ENCODE data around the gene TRIO. TPM values are rescaled to one million over a fixed set of nuclear protein-coding genes. Genes with fewer than 3 reads are reported as not detected.

Gene TRIO
- total and polyA plus RNA-seq, 10 of the 15 experiments (the other 5 are each of a cell fraction or from before 2014, with no cell fraction given), result 5.1 to 96.4 (median 44.6) TPM

- peak; percentile 21 for TF ChIP-seq SKIL (IDR thresholded peaks at IDR 0.05; ENCODE audit: low read depth, poor library complexity, severe bottlenecking)
- TF ChIP-seq ZBTB40 (IDR thresholded peaks at IDR 0.05; ENCODE audit: borderline replicate concordance), result no peak
- peak; percentile 44; the same call in 1 of the 2 replicates for TF ChIP-seq BACH1 (IDR thresholded peaks at IDR 0.05; ENCODE audit: borderline replicate concordance)
- no peak for TF ChIP-seq ZNF207 (IDR thresholded peaks at IDR 0.05; ENCODE audit: borderline replicate concordance)
- TF ChIP-seq ETV6 (conservative IDR thresholded peaks at IDR 0.05 in 1 of 2, IDR thresholded peaks at IDR 0.05 in 1 of 2; ENCODE audit: borderline replicate concordance in 1 of 2, low read depth in 1 of 2), result no peak
- TF ChIP-seq LARP7 (IDR thresholded peaks at IDR 0.05), result no peak
- TF ChIP-seq SUPT20H (IDR thresholded peaks at IDR 0.05; ENCODE audit: borderline replicate concordance, control insufficient read depth, low read depth, low read length), result no peak
- TF ChIP-seq RELA (IDR thresholded peaks at IDR 0.05; ENCODE audit: borderline replicate concordance, partially characterized antibody), result no peak
- no peak for TF ChIP-seq SUZ12 (IDR thresholded peaks at IDR 0.05; ENCODE audit: unreplicated experiment)
- TF ChIP-seq JUNB (IDR thresholded peaks at IDR 0.05), result no peak
- no peak for TF ChIP-seq CUX1 (IDR thresholded peaks at IDR 0.05; ENCODE audit: insufficient replicate concordance, low read depth, low read length)
- no peak for TF ChIP-seq SMARCA5 (IDR thresholded peaks at IDR 0.05)
- no peak for TF ChIP-seq BCL3 (IDR thresholded peaks at IDR 0.05; ENCODE audit: borderline replicate concordance, insufficient read depth, low read depth, low read length, poor library complexity, severe bottlenecking)
- TF ChIP-seq HDAC6 (IDR thresholded peaks at IDR 0.05; ENCODE audit: unreplicated experiment), result no peak
- TF ChIP-seq YY1 (IDR thresholded peaks at IDR 0.05; ENCODE audit: low read depth, low read length), result no peak
- no peak for TF ChIP-seq NFXL1 (IDR thresholded peaks at IDR 0.05; ENCODE audit: borderline replicate concordance)
Measured at GRCh38 chr5:14264605-14265316, 121.6 kb downstream of the TRIO start (continued).
